Stimulated activated CD4-positive, alpha-beta T cell treated with anti-CD3 and anti-CD28 coated beads, Interleukin-1b, Interleukin-23, amount 100 ng/mL, for 1 hour (primary cell): Measurements from ENCODE around the gene GPRIN2.
"Not testable (repeated sequence)": the region's sequence is repeated elsewhere in the genome, so short reads cannot be mapped to it uniquely, and the experiment has no call there.

Experiments used
- DNase-seq, 2 donors: peaks; one replicate each; pipeline ENCODE4 v3.0.0-alpha.2; 2020; ENCODE audit warnings: low read depth in 2 of 2

GPRIN2 gene

DNA sequence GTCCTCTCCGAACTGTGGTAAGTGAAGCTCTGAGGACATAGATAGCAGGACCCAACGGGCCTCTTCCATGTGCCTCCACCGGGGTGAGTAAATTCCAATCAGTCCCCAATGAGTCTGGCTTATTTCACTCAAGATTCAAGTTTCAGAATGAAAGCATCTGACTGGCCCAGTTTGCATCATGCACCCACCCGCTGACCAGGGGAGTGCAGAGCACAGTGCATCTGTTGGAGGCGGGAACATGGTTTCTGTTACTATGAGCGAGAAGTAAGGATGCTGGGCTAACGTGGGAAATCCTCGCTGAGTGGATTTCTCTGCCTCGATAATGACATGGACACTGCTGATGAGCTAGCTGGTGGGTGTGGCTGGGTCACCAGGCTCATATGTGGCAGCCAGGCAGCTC, 10.7 kb upstream of the GPRIN2 start:
- not testable (repeated sequence) for DNase-seq

DNA sequence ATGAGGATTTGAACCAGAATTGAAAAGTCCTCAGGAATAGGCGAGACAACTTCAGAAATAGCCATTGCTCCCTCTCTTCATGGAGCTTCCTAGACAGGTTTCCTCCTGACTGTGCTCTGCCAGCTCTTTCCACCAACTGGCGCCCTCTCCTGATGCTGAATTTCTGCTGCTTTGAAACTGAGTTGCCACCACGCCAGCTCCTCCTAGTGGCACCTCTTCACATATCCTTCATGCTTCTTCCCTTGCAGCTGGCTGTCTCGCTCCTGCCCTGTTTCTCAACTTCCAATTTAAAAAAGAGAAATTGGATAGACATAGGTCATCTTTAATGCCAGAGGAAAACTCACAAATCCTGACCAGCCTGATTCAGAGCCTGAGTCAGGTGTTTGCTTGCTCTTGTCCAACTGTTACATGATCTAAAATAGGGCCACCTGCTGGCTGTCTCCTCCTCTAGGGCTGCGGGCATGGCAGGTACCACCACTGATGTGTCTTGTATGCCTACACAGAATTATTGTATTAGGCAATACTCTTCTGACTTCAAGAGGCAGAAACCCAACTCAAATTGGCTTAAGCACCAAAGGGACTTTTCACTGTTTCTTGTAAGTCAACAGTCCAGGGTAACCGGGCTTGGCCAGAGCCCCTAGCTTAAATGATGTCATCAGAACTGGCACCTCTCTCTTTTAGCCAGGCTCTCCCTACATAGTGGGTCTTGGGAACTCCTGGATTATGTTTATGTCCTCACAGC, 9.3 kb upstream of the GPRIN2 start:
- not testable (repeated sequence) for DNase-seq

DNA sequence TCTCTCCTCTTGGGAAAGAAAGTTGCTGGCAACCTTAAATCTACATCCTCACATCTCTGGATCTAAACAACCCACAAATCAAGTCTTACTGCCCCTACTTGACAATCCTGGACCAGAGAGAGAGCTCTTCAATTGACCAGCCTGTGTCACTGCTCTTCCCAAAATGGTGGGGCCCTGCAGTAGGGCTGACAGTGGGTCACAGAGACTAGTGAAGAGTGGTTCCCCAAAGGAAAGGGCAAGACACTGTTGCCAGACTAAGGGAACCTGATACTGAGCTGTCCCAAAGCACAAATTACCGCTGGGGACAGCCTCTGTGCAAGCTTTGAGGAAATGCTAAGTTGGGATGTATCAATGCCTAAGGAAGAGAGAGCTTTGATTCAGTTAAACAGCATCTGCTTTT, 4.5 kb upstream of the GPRIN2 start:
- no peak for DNase-seq

DNA sequence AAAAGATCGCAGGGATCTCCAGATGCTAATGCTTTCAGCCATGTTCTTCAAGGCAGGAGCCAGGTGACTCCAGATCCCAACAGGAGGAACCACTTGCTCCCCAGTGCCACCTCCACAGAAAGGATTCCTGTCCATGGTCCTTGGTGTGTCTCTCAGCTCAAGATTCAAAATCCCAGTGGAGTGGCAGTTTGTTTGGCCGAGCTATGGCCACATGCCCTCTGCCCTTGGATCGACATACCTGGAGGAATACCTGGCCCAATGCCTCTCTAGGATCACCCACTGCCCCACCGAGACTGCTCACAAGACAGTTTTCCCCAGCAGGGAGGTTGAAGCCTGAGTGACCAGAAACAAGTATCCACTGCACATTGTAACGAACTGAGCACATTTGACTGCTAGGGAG, 3.9 kb upstream of the GPRIN2 start:
- no peak for DNase-seq

DNA sequence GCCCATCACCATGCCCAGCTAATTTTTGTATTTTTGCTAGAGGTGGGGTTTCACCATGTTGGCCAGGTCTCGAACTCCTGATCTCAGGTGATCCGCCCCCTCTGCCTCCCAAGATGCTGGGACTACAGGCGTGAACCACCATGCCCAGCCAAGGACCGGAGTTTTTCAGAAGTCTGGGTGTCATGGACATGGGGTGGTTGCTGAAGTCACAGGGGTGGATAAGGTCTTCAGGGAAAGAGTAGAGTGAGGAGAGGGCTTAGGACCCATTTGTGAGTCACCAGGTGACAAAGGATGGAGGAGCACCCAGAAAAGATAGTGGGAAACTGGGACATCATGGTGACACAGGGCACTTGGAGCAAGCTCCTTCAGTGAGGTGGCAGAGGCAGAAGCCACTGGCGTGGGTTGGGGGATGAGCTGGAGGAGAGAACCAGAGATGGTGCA, 2.8 kb upstream of the GPRIN2 start:
- no peak for DNase-seq

DNA sequence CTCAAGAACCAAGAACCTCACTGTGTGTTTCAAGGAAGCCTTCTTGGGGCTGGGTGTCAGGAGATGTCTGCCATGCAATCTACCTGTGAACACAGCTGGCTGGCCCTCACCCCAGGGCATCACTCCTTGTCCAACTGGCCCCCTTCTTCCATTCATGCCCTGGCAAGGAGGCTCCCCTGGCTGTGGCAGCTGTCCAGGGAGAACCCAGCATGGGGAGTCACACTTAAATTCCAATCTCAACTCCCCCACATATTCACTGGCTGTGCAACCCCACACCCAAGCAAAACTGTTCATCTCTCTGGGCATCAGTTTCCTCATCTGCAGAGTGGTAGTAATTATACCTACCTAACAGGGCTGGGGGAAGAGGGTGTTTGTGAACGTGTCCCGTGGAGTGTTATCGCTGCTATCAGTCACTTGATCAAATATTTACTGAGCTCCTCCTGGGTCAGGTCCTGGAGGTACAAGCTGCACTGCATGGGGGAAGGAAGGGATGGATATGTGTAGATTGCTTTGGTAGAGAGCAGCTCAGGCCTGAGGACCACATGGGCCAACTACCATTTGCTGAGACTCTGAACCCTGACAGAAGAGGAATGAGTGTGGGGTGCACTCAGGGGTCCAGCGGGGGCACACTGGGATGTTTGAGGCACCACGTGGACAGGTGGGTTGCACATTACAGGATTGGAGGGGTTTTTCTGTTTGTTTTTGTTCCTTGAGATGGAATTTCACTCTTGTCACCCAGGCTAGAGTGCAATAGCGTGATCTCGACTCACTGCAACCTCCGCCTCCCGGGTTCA, 2.1 kb upstream of the GPRIN2 start:
- no peak for DNase-seq

DNA sequence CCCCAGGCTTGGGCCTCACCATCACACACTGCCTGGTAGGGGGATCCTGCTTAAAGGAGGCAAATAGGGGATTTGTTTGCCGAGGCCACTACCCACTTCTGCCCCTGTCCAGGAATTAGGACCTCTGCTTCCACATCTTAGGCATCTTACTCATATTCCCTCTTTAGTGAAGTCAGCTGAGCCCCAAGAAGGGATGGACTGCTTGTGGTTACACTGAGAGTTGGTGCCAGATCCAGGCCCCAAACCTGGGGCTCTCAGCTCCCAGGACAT, 1.6 kb upstream of the GPRIN2 start:
- DNase-seq = no peak

DNA sequence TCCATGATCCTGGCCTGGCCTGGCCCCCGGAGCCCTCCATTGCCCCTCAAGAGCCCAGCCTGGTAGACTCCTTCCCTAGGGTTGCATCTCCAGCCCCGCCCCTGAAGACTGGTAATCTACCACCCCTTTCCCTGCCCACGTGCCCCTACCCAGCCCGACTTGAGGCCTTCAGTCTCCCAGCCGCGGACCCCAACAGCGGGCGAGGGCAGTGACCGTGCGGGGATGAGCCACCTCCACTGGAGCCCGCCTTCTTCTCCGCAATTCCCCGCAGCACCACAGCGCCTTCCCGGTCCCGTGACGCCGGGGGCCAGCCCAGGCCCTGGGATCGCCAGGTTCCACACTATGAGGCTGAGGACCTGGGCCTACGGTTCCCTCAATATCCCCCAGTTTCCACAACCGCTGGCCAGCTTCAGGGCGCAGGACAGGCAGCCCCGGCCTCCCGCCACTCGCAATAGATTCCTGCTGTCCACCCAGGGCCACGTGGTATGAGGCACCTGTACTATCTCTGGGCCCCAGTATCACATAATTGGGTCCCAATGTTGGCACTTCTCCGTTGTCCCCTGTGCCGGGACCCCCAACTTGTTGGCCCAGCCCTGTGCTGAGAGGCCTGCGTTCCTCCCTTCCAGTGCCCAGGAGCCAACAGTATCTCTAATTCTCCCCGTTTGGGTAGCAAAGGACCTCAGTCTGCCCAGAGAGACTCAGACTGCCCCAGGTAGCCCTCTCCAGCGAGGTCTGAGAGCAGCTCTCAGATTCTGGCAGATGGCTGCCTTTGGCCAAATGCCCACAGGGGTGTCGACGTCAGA, 1.1 kb upstream of the GPRIN2 start:
- no peak for DNase-seq

DNA sequence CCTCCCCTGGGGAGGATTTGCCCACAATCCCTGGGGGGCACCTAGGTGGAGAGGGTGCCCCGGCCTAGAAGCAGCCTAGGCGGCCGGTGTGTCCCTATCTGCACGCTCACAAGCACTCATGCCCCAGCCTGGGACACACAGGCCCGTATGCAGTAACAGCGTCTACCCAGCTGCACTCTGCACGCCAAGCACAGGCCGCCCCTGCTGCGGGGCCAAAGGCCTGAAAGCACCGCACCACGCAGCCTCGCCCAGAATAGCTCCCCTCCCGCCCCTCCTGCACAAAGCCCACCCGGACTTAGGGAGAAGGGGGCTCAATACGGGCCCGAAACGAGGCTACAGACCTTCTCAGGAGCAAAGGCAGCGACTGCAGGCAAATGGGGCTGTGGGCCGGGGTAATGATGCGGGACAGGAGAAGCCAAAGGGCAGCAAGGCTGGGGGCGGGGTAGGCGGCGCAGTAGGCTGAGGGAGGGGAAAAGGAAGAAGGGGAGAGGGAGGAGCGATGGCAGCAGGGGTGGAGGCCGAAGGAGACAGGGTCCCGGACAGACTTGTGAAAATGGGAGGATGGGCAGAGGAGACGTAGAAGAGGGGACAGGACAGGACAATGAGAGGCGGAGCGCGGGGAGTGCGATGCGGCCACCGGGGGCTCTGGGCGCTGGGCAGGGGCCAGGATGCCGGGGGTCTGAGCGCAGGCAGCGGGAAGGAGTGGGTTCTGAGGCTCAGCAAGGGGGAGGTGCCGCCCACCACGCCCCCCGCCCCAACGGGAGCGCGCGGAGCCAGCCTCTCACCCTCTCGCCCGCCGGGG, 544 bp downstream of the GPRIN2 start:
- no peak for DNase-seq

DNA sequence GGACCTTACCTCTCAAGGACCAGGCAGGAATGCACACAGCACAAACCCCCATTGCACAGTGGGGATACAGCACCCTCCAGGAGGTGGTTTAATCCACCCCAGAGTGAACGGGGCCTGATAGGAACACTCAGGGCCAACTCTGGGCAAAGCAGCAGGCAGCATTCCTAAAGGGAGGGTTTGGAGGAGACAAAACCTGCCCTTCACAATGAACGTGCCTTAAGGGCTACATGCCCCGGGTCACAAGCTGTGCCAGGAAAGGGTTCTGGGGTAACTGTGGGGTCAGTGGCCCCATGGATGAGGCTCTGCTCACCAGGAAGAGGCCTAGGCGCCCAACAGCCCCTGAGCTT, 1.1 kb downstream of the GPRIN2 start:
- no peak for DNase-seq

DNA sequence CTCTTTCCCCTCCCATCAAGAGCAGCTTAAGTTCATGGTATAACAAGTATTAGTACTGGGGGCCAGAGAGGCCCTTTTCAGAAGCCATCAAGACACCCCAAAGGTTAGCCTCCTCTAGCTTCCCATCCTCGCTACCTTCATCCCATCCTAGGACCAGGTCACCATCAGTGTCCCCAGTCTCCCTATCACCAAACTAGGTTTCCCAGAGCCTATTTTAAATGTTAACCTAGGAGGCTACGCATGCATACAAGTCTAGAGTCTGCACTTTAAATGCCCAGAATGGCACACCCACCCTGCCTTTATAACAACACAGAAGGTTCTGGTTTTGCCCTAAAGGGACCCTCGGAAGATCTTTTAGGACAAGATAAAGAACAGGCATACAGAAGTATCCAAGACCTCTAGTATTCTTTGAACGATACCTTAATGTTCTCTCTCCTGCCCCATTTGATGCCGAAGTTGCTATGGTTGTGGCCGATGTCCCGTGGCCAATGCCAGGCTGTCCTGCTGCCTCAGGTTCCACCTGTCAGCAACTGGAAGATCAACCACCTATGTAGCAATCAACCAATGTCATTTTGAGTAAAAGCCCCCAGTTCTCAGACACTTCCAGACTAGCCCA, 2.2 kb downstream of the GPRIN2 start:
- no peak for DNase-seq

DNA sequence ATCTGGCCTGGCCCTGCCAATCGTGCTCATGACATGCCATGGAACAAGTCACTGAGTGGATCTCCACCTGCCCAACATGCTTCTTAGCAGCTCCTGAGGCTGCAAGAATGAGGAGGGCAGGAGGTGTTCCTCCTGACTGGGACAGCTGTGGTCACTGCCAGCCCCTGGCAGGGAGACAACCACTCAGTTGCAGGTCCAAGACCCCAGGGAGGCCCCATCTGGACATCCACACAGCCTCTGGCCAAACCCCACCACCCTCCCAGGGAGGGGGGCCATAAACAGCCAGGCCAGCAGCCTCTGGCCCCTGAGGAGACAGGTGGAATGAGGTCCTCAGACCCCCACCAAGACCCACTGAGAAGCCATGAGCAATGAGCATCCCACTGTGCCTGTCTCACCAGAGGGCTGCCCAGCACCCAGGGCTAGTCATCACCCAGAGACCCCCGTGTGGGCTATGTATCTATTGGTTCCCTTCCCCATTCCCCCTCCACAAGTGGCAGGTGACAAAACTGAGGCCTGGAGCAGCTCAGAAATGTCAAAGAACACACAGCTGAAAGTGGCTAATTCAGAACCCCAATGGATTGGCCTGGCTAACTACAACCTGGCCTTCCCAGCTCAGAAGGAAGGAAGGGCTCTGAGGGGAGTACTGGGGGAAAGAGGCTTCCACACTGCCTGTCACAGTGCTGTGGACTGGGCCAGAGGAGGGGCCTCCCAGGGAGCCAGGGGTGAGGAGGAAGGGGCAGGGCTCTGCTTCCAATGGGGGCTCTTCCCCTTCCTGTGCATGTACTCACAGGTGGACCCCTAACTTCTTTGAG, 3.0 kb downstream of the GPRIN2 start:
- DNase-seq = no peak

DNA sequence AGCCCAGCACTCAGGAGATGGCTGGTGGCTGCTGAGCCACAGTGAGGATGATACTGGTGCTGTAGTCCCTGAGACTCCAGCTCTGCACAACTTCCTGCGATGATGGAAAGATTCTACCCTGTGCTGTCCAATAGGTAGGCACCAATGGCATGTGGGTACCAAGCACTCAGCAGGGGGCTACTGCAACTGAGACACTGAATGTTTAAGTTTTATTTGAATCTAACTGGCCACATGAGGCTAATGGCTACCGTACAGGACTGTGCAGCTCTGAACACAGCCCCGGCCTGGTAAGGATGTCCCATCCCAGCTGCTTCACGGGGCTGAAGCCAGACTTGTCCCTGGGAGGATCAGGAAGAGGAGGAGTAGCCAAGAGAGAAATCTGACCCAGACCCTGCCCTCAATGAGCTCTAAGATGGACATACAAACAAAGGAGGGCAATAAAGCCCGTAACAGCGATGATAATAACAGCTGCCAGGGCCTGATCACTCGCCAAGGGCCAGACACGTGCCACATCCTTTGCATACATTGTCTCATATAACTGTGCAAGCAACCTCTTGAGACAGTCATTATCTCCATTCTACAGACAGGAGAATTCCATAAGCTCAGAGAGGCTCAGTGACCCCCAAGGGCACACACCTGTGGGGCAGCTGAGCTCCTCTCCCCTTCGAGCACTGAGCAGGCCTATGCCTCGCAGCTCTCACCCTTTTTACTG, 3.8 kb downstream of the GPRIN2 start:
- DNase-seq = no peak

DNA sequence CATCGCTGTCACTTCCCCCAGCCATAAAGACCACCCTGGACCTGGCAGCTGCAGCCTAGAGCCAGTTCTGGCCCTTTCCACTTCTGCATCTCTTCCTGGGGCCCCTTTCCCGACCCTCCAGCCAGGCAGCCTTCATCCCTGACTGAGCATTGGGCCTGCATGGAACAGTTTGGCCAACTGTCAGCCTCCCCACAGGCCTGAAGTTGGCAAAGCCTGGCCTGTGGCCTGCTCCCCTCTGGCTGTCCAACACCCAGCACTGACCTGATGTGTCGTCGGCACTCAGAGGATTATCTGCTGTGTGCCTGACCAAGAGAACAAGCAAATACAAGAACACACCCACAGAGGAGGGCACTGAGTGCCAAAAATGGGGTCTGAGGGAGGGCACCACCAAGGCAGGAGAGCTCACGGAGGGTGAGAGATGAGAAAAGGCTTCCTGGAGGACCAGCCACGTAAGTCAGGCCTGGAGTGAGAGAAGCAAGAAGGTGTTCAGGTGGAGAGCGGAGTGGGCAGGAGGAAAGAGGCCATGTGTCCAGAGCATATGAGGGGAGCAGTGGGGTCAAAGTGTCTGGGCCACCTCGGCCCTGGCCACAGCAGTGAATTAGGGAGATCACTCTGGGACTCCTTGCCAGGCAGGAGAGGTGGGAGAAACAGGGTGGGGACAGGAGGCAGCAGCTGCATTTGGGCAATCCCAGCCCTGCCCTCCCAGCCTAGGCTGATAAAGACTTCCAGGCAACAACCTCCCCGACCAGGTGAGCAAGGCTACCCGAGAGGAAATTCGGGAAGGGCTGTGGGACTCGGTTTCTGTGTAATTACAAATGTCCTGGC, 4.5 kb downstream of the GPRIN2 start:
- DNase-seq = no peak

DNA sequence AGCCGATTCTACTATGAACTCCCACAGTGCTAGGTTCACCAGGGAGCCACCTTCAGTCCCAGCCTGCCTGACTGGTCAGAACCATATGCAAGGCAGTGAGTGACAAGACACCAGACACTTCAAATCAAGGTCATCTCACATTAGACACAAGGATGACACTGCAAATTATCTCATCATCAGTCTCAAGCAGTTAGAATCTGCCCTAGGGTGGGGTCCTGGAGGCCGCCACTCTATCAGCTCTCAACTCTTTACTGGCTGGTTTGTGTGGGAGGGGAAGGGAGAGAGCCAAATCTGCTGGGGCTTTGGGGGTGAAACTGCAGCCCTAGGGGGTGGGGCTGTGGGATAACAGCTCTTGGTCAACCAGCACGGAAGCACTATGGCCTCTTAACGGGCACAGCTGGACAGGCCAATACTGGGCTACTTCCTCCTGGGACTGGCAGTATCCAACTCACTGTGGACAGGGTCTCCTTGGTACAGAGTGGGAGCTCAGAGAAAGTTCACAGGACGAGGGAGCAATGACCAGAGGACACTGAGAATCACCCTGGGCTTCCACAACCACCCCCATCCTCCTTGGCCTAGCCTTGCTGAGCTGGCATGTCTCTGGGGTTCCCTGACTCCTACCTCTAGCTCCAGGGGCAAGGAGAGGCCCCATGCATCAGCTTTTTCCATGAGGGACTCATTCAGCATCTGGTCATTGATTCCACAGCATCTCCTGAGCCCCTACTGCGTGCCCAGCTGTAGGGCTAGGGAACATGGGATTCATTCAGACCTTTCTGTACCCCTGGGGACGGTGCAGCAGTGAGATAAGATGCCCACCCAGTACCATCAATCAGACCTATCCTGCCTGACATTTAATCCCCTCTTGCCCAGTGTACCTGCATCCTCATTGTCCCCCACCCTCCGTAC, 5.4 kb downstream of the GPRIN2 start:
- DNase-seq = no peak

DNA sequence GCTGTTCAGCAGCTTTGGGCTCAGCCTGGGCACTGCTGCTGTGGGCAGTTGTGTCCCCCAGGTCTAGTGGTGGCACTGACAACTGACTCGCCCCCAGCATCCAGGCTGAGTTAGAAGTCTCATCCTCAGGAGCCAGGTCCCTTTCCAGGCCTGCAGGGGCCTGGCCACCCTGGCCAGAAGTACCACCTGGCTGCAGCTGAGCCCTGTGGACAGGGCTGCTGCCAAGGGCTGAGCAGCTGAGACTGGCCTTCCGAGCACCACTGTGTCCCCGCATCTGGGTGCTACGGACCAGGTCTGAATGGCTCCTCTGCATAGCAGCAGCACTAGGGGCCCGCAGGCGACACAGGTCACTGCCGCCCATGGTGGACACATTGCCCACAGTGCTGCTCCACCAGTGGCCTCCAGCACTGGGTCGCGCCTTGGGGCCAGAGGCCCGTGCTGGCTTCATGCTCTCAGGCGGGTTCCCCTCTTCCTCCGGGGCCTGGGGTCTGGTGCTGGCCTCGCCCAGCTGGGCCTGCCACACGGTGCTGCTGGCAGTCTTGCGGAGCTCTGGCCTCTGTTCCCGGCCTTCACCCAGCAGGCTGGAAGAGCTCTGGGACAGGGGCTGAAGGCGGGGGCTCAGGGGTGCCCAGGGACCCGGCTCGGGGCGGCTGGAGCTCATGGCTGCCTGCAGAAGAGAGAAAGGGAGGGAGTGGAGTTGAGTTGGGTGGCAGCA, 6.2 kb downstream of the GPRIN2 start:
- no peak for DNase-seq
